ENCODE results near the gene KAZN. TPM values are rescaled to one million over a fixed set of nuclear protein-coding genes. Genes with fewer than 3 reads are reported as not detected.

The KAZN gene
- total and polyA plus RNA-seq, 2 of the 8 experiments (the other 6 are each of a cell fraction or from before 2014, with no cell fraction given) = 3.7 to 11.8 TPM

GRCh38 chr1:14949836-14950713 is 351.6 kb downstream of the KAZN start (continued):
- TF ChIP-seq, protein P1, sequence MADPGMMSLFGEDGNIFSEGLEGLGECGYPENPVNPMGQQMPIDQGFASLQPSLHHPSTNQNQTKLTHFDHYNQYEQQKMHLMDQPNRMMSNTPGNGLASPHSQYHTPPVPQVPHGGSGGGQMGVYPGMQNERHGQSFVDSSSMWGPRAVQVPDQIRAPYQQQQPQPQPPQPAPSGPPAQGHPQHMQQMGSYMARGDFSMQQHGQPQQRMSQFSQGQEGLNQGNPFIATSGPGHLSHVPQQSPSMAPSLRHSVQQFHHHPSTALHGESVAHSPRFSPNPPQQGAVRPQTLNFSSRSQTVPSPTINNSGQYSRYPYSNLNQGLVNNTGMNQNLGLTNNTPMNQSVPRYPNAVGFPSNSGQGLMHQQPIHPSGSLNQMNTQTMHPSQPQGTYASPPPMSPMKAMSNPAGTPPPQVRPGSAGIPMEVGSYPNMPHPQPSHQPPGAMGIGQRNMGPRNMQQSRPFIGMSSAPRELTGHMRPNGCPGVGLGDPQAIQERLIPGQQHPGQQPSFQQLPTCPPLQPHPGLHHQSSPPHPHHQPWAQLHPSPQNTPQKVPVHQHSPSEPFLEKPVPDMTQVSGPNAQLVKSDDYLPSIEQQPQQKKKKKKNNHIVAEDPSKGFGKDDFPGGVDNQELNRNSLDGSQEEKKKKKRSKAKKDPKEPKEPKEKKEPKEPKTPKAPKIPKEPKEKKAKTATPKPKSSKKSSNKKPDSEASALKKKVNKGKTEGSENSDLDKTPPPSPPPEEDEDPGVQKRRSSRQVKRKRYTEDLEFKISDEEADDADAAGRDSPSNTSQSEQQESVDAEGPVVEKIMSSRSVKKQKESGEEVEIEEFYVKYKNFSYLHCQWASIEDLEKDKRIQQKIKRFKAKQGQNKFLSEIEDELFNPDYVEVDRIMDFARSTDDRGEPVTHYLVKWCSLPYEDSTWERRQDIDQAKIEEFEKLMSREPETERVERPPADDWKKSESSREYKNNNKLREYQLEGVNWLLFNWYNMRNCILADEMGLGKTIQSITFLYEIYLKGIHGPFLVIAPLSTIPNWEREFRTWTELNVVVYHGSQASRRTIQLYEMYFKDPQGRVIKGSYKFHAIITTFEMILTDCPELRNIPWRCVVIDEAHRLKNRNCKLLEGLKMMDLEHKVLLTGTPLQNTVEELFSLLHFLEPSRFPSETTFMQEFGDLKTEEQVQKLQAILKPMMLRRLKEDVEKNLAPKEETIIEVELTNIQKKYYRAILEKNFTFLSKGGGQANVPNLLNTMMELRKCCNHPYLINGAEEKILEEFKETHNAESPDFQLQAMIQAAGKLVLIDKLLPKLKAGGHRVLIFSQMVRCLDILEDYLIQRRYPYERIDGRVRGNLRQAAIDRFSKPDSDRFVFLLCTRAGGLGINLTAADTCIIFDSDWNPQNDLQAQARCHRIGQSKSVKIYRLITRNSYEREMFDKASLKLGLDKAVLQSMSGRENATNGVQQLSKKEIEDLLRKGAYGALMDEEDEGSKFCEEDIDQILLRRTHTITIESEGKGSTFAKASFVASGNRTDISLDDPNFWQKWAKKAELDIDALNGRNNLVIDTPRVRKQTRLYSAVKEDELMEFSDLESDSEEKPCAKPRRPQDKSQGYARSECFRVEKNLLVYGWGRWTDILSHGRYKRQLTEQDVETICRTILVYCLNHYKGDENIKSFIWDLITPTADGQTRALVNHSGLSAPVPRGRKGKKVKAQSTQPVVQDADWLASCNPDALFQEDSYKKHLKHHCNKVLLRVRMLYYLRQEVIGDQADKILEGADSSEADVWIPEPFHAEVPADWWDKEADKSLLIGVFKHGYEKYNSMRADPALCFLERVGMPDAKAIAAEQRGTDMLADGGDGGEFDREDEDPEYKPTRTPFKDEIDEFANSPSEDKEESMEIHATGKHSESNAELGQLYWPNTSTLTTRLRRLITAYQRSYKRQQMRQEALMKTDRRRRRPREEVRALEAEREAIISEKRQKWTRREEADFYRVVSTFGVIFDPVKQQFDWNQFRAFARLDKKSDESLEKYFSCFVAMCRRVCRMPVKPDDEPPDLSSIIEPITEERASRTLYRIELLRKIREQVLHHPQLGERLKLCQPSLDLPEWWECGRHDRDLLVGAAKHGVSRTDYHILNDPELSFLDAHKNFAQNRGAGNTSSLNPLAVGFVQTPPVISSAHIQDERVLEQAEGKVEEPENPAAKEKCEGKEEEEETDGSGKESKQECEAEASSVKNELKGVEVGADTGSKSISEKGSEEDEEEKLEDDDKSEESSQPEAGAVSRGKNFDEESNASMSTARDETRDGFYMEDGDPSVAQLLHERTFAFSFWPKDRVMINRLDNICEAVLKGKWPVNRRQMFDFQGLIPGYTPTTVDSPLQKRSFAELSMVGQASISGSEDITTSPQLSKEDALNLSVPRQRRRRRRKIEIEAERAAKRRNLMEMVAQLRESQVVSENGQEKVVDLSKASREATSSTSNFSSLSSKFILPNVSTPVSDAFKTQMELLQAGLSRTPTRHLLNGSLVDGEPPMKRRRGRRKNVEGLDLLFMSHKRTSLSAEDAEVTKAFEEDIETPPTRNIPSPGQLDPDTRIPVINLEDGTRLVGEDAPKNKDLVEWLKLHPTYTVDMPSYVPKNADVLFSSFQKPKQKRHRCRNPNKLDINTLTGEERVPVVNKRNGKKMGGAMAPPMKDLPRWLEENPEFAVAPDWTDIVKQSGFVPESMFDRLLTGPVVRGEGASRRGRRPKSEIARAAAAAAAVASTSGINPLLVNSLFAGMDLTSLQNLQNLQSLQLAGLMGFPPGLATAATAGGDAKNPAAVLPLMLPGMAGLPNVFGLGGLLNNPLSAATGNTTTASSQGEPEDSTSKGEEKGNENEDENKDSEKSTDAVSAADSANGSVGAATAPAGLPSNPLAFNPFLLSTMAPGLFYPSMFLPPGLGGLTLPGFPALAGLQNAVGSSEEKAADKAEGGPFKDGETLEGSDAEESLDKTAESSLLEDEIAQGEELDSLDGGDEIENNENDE (IDR thresholded peaks at IDR 0.05; ENCODE audit: insufficient replicate concordance, low read length) = no peak
- TF ChIP-seq SUZ12 (IDR thresholded peaks at IDR 0.05; ENCODE audit: low read length) (no peak), NRF1 (IDR thresholded peaks at IDR 0.05; ENCODE audit: low read depth, low read length) (no peak), HDAC2 (IDR thresholded peaks at IDR 0.05; ENCODE audit: borderline replicate concordance in 1 of 2, low read depth in 2 of 2, low read length in 2 of 2) (no peak)
